ENCODE results near the gene AGMAT.

DNA sequence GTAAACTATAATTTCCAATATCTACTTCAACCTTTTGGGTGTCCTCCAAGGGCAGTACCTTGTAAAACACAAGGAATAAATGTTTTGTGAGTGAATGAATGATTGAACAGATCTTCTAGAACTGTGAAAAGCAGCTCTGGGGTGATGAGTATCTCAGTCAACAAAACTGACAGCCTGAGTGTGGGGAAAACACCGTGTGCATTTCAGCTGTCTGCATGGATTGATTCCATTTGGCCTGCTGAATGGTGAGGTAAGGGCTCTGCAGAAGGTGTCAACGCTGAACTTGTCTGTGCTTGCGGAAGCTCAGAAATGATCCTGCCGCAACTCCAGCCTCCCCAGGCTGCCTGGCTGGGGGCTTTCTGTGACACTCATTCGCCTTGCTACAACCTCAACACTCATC is 7.4 kb upstream of the AGMAT start:
- TF ChIP-seq, protein P1, sequence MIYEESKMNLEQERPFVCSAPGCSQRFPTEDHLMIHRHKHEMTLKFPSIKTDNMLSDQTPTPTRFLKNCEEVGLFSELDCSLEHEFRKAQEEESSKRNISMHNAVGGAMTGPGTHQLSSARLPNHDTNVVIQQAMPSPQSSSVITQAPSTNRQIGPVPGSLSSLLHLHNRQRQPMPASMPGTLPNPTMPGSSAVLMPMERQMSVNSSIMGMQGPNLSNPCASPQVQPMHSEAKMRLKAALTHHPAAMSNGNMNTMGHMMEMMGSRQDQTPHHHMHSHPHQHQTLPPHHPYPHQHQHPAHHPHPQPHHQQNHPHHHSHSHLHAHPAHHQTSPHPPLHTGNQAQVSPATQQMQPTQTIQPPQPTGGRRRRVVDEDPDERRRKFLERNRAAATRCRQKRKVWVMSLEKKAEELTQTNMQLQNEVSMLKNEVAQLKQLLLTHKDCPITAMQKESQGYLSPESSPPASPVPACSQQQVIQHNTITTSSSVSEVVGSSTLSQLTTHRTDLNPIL (CRISPR knock-in tag; IDR thresholded peaks at IDR 0.05; ENCODE audit: low read depth) = no peak
- TF ChIP-seq SNAI2 (CRISPR knock-in tag; IDR thresholded peaks at IDR 0.05) = no peak
- no peak for TF ChIP-seq ZNF70 (CRISPR knock-in tag; IDR thresholded peaks at IDR 0.05)
- no peak for TF ChIP-seq RARB (CRISPR knock-in tag; IDR thresholded peaks at IDR 0.05)
- TF ChIP-seq, protein P2, sequence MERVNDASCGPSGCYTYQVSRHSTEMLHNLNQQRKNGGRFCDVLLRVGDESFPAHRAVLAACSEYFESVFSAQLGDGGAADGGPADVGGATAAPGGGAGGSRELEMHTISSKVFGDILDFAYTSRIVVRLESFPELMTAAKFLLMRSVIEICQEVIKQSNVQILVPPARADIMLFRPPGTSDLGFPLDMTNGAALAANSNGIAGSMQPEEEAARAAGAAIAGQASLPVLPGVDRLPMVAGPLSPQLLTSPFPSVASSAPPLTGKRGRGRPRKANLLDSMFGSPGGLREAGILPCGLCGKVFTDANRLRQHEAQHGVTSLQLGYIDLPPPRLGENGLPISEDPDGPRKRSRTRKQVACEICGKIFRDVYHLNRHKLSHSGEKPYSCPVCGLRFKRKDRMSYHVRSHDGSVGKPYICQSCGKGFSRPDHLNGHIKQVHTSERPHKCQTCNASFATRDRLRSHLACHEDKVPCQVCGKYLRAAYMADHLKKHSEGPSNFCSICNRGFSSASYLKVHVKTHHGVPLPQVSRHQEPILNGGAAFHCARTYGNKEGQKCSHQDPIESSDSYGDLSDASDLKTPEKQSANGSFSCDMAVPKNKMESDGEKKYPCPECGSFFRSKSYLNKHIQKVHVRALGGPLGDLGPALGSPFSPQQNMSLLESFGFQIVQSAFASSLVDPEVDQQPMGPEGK (CRISPR knock-in tag; IDR thresholded peaks at IDR 0.05; ENCODE audit: borderline replicate concordance) = no peak
- TF ChIP-seq TOX (CRISPR knock-in tag; IDR thresholded peaks at IDR 0.05; ENCODE audit: borderline replicate concordance) = no peak
- no peak for TF ChIP-seq ISL1 (CRISPR knock-in tag; IDR thresholded peaks at IDR 0.05)
- no peak for TF ChIP-seq TCF4 (CRISPR knock-in tag; IDR thresholded peaks at IDR 0.05; ENCODE audit: borderline replicate concordance)
- no peak for TF ChIP-seq ZFP3 (CRISPR knock-in tag; IDR thresholded peaks at IDR 0.05)

All from SK-N-SH treated with all-trans-retinoic acid at 6 μM for 48 hours (cell line).